HCT116 (cell line): ENCODE data around the gene ADAMTS15. TPM values are rescaled to one million over a fixed set of nuclear protein-coding genes. Genes with fewer than 3 reads are reported as not detected.

ENCODE experiments used
- ATAC-seq: fragments of 200-7000 bp; cut with Tn5 transposase; 2 replicates; pipeline ENCODE4 v1.9.1; 2020; ENCODE audit warnings: mild to moderate bottlenecking, moderate library complexity
- BruUV-seq: library from RNA; stranded (reverse); fragments of 400-500 nt; replicated peaks from 2 replicates; lab custom pipeline; 2021; lab: Mats Ljungman, UMichigan
- CTCF ChIA-PET: fragments of 300-600 bp; sonication (Branson Sonifier 250); formaldehyde crosslinking; loops from one replicate; lab custom pipeline; 2021; ENCODE audit warnings: antibody characterized with exemption; lab: Charles Lee
- POLR2A ChIA-PET: fragments of 300-600, 350-600 bp; sonication (Branson Sonifier 250); formaldehyde crosslinking; loops from one replicate; lab custom pipeline; 2021; ENCODE audit warnings: antibody characterized with exemption; lab: Charles Lee
- RAD21 ChIA-PET, 2 experiments: fragments of 300-600 bp; sonication (Branson Sonifier 250); formaldehyde crosslinking; loops; one replicate each; lab custom pipeline; 2023; ENCODE audit warnings: low total read pairs in 2 of 2; ENCODE audit not compliant: uncharacterized antibody in 2 of 2, unreplicated experiment in 2 of 2, low non-redundant PET in 1 of 2; lab: Charles Lee
- DNase-seq: peaks from one replicate; pipeline ENCODE4 v3.0.0-alpha.2; 2010; ENCODE audit warnings: low read depth, low spot score
- H2AFZ ChIP-seq: fragments of 200-600 bp; shearing (Covaris generic), sonication (generic); 2 replicates; pipeline ENCODE4 v1.6.1; 2017; ENCODE audit warnings: low read depth, mixed run types, mixed read lengths, antibody characterized with exemption, low read length; ENCODE audit not compliant: poor library complexity, severe bottlenecking
- H3K27ac ChIP-seq: 2 replicates; pipeline ENCODE4 v1.5.1; 2012; ENCODE audit warnings: low read depth, low read length
- H3K27me3 ChIP-seq: fragments of 200-600 bp; sonication (generic); 2 replicates; pipeline ENCODE4 v1.6.1; 2016; ENCODE audit warnings: mixed run types, low read length, mixed read lengths; ENCODE audit not compliant: insufficient read depth
- H3K36me3 ChIP-seq, 2 experiments: fragments of 200-500 bp in 1 of 2; fragments of 200-600 bp in 1 of 2; sonication (Bioruptor generic) in 1 of 2; sonication (generic) in 1 of 2; 2 replicates each; pipeline versions ENCODE4 v1.5.1 to v1.6.1; 2014 to 2016; ENCODE audit warnings: low read length in 2 of 2, inconsistent platforms in 1 of 2, mixed read lengths in 1 of 2, mixed run types in 1 of 2; ENCODE audit not compliant: insufficient read depth in 2 of 2, control insufficient read depth in 1 of 2
- H3K4me1 ChIP-seq, 2 experiments: fragments of 200-600 bp in 1 of 2; sonication (generic) in 1 of 2; 2 replicates each; pipeline versions ENCODE4 v1.5.1 to v1.6.1; 2012 to 2017; ENCODE audit warnings: low read length in 2 of 2, inconsistent platforms in 1 of 2, mild to moderate bottlenecking in 1 of 2, mixed read lengths in 1 of 2, mixed run types in 1 of 2, moderate library complexity in 1 of 2; ENCODE audit not compliant: insufficient read depth in 2 of 2, control insufficient read depth in 1 of 2
- H3K4me2 ChIP-seq: fragments of 200-600 bp; sonication (generic); 2 replicates; pipeline ENCODE4 v1.6.1; 2017; ENCODE audit warnings: mixed run types, low read length, mixed read lengths
- H3K4me3 ChIP-seq, 2 experiments: fragments of 200-600 bp in 1 of 2; sonication (generic) in 1 of 2; replicated peaks in 1 of 2; 2 replicates each; pipeline ENCODE4 v1.5.1; 2011 to 2016; ENCODE audit warnings: low read length in 2 of 2, control low read depth in 1 of 2, low read depth in 1 of 2, mild to moderate bottlenecking in 1 of 2, mixed read lengths in 1 of 2, mixed run types in 1 of 2
- H3K79me2 ChIP-seq: fragments of 200-600 bp; sonication (generic); 2 replicates; pipeline ENCODE4 v1.6.1; 2017; ENCODE audit warnings: mild to moderate bottlenecking, mixed run types, low read length, moderate library complexity, mixed read lengths; ENCODE audit not compliant: insufficient read depth
- H3K9ac ChIP-seq: fragments of 200-600 bp; sonication (generic); 2 replicates; pipeline ENCODE4 v1.6.1; 2016; ENCODE audit warnings: low read length, mixed read lengths
- H3K9me2 ChIP-seq: fragments of 200-600 bp; sonication (generic), shearing (Covaris generic); 2 replicates; pipeline ENCODE4 v1.6.1; 2017; ENCODE audit warnings: mixed run types, mild to moderate bottlenecking, moderate library complexity; ENCODE audit not compliant: insufficient read depth
- H3K9me3 ChIP-seq, 2 experiments: fragments of 200-500 bp in 1 of 2; fragments of 200-600 bp in 1 of 2; sonication (Bioruptor generic) in 1 of 2; sonication (generic) in 1 of 2; 2 replicates each; pipeline ENCODE4 v1.6.1; 2014 to 2017; ENCODE audit warnings: low read length in 2 of 2, mixed read lengths in 2 of 2, inconsistent platforms in 1 of 2, low read depth in 1 of 2, mild to moderate bottlenecking in 1 of 2, mixed run types in 1 of 2, moderate library complexity in 1 of 2; ENCODE audit not compliant: control insufficient read depth in 1 of 2, insufficient read depth in 1 of 2
- H4K20me1 ChIP-seq: fragments of 200-600 bp; sonication (generic), shearing (Covaris generic); 2 replicates; pipeline ENCODE4 v1.6.1; 2017; ENCODE audit warnings: mixed run types, mild to moderate bottlenecking, moderate library complexity; ENCODE audit not compliant: insufficient read depth
- CBX3 ChIP-seq: IDR thresholded peaks from 2 replicates; pipeline ENCODE4 v1.6.1; 2012; ENCODE audit warnings: low read depth
- CTCF ChIP-seq, 3 experiments: fragments of 200-600 bp in 1 of 3; sonication (generic) in 1 of 3; IDR thresholded peaks in 2 of 3; conservative IDR thresholded peaks in 1 of 3; 2 replicates each; pipeline ENCODE4 v1.5.1; 2012 to 2017; ENCODE audit warnings: low read depth in 2 of 3, low read length in 2 of 3, antibody characterized with exemption in 1 of 3, borderline replicate concordance in 1 of 3, control low read depth in 1 of 3, mild to moderate bottlenecking in 1 of 3, mixed read lengths in 1 of 3, mixed run types in 1 of 3, moderate library complexity in 1 of 3; ENCODE audit not compliant: insufficient read depth in 1 of 3
- ELF1 ChIP-seq: IDR thresholded peaks from 2 replicates; pipeline ENCODE4 v1.6.1; 2012; ENCODE audit warnings: low read depth, borderline replicate concordance
- EZH2 ChIP-seq: fragments of 200-600 bp; sonication (generic); IDR thresholded peaks from 2 replicates; pipeline ENCODE4 v1.6.1; 2017; ENCODE audit warnings: antibody characterized with exemption, mixed run types
- FOSL1 ChIP-seq: IDR thresholded peaks from 2 replicates; pipeline ENCODE4 v1.6.1; 2012; ENCODE audit warnings: low read depth
- MAX ChIP-seq: IDR thresholded peaks from 2 replicates; pipeline ENCODE4 v1.6.1; 2012
- POLR2A ChIP-seq: IDR thresholded peaks from 2 replicates; pipeline ENCODE4 v1.7.0; 2011; ENCODE audit warnings: borderline replicate concordance; ENCODE audit not compliant: insufficient read depth, insufficient read length; ENCODE audit errors: extremely low read depth
- POLR2AphosphoS5 ChIP-seq: IDR thresholded peaks from 2 replicates; pipeline ENCODE4 v1.6.1; 2011; ENCODE audit warnings: mild to moderate bottlenecking, low read depth, low read length, moderate library complexity
- RAD21 ChIP-seq: IDR thresholded peaks from 2 replicates; pipeline ENCODE4 v1.6.1; 2012; ENCODE audit warnings: low read depth, mild to moderate bottlenecking
- SIN3A ChIP-seq: IDR thresholded peaks from 2 replicates; pipeline ENCODE4 v1.6.1; 2012; ENCODE audit warnings: low read depth
- TCF7L2 ChIP-seq: IDR thresholded peaks from 2 replicates; pipeline ENCODE4 v1.7.0; 2011; ENCODE audit warnings: borderline replicate concordance, inconsistent platforms; ENCODE audit not compliant: insufficient read depth, insufficient read length; ENCODE audit errors: extremely low read depth
- YY1 ChIP-seq: IDR thresholded peaks from 2 replicates; pipeline ENCODE4 v1.6.1; 2011; ENCODE audit warnings: low read length, low read depth, moderate library complexity, mild to moderate bottlenecking; ENCODE audit not compliant: insufficient replicate concordance; ENCODE audit errors: extremely low read depth
- ZBTB33 ChIP-seq: IDR thresholded peaks from 2 replicates; pipeline ENCODE4 v1.6.1; 2011; ENCODE audit warnings: mild to moderate bottlenecking, low read length, moderate library complexity; ENCODE audit not compliant: insufficient replicate concordance; ENCODE audit errors: extremely low read depth
- ZFX ChIP-seq: fragments of 450-650 bp; IDR thresholded peaks from 2 replicates; pipeline ENCODE4 v1.6.1; 2017
- ZNF274 ChIP-seq: fragments of 200-500 bp; sonication (Bioruptor generic); IDR thresholded peaks from 2 replicates; pipeline ENCODE4 v1.6.1; 2014; ENCODE audit warnings: mild to moderate bottlenecking, low read depth, low read length, inconsistent platforms
- intact Hi-C: fragments of 100-400 bp; cut with micrococcal nuclease; formaldehyde crosslinking; loops from 2 replicates; pipeline ENCODE4 v1.10.0; 2022
- total RNA-seq: library from RNA; stranded (reverse); gene quantifications from one replicate; pipeline ENCODE4 v1.2.1, GENCODE V29; 2021; ENCODE audit not compliant: unreplicated experiment

ADAMTS15 gene
- total RNA-seq, 1 experiment from 2014 or later: 0.44 TPM

- POLR2A ChIA-PET: no interaction called here
- Histone ChIP-seq H3K9ac (no peak overlapping the region), H3K9me2 (no peaks in the 10 kb centered on the region), H2AFZ (no peak overlapping the region), H3K27ac (no peak overlapping the region), H3K4me1 (peaks cover 8 to 15% of the 10 kb centered on the region in 2 experiments; a peak in 3 of 4 replicates), H3K9me3 (no peaks in the 10 kb centered on the region), H3K36me3 (no peaks in the 10 kb centered on the region), H3K4me2 (peak overlapping the region; percentile 66; the same call in 1 of the 2 replicates), H3K79me2 (no peaks in the 10 kb centered on the region), H3K4me3 (no peak overlapping the region), H3K27me3 (no peaks in the 10 kb centered on the region), H4K20me1 (no peaks in the 10 kb centered on the region)
- CTCF ChIA-PET: no interaction called here
- no peak for TF ChIP-seq MAX
- TF ChIP-seq EZH2: no peak
- peak; percentile 33; the same call in 1 of the 2 replicates for ATAC-seq
- no TSS peak for BruUV-seq
- DNase-seq: no peak
- RAD21 ChIA-PET: no interaction called here
- intact Hi-C loops: no loop called here
Measured at GRCh38 chr11:130478881-130479280, 30.4 kb downstream of the ADAMTS15 start.

GRCh38 chr11:130480186-130480585, 31.7 kb downstream of the ADAMTS15 start:
- Histone ChIP-seq H3K9me2 (no peaks in the 10 kb centered on the region), H2AFZ (no peak overlapping the region), H3K9me3 (no peaks in the 10 kb centered on the region), H3K9ac (no peak overlapping the region), H3K4me2 (no peak overlapping the region), H3K27ac (no peak overlapping the region), H3K27me3 (no peaks in the 10 kb centered on the region), H3K36me3 (no peaks in the 10 kb centered on the region), H3K79me2 (no peaks in the 10 kb centered on the region), H3K4me1 (peaks cover 8 to 15% of the 10 kb centered on the region in 2 experiments; a peak in 3 of 4 replicates), H3K4me3 (no peak overlapping the region), H4K20me1 (no peaks in the 10 kb centered on the region)
- intact Hi-C loops: no loop called here
- ChIA-PET CTCF (no interaction called here), RAD21 (no interaction called here), POLR2A (no interaction called here)
- ATAC-seq: no peak
- no TSS peak for BruUV-seq
- DNase-seq: no peak
- TF ChIP-seq ZFX (no peak), FOSL1 (no peak), CTCF (IDR thresholded peaks at IDR 0.05 in 2 of 3, conservative IDR thresholded peaks at IDR 0.05 in 1 of 3; ENCODE audit: borderline replicate concordance in 1 of 3, insufficient read depth in 1 of 3, low read depth in 2 of 3, low read length in 2 of 3) (no peak), SIN3A (no peak), POLR2AphosphoS5 (no peak), EZH2 (no peak), MAX (no peak), TCF7L2 (no peak), ZNF274 (no peak), ZBTB33 (no peak), ELF1 (no peak), YY1 (no peak), POLR2A (no peak), CBX3 (no peak), RAD21 (no peak)
